ENCODE results near the gene ST3GAL4.

DNA sequence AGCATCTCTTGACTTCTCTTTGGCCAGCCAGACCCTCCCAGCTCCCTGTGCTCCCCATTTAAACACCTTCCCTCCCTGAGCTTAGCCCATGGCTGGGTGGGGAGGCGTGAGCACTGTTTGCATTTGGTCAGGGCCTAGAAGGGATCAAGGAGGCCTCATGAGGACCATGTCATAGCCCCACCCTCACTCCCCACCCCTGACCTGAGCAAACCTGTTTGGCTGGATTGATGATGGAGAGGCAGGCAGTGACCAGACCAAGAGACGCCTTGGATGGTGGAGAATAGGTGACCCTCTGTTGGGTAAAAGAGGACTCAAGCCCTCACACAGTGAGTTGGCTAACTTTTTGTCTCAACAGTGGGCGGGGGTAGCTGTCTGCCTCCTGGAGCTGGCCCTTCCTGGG lies 49.9 kb downstream of the ST3GAL4 start:
- TF ChIP-seq, protein P1, sequence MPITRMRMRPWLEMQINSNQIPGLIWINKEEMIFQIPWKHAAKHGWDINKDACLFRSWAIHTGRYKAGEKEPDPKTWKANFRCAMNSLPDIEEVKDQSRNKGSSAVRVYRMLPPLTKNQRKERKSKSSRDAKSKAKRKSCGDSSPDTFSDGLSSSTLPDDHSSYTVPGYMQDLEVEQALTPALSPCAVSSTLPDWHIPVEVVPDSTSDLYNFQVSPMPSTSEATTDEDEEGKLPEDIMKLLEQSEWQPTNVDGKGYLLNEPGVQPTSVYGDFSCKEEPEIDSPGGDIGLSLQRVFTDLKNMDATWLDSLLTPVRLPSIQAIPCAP (CRISPR knock-in tag; IDR thresholded peaks at IDR 0.05), result no peak
- TF ChIP-seq NR2C2 (CRISPR knock-in tag; IDR thresholded peaks at IDR 0.05) (no peak), TP53 (CRISPR knock-in tag; IDR thresholded peaks at IDR 0.05) (no peak), GABPB1 (CRISPR knock-in tag; IDR thresholded peaks at IDR 0.05) (no peak), HMGA2 (CRISPR knock-in tag; IDR thresholded peaks at IDR 0.05) (no peak), SP1 (CRISPR knock-in tag; conservative IDR thresholded peaks at IDR 0.05) (no peak), ESRRA (CRISPR knock-in tag; IDR thresholded peaks at IDR 0.05; ENCODE audit: borderline replicate concordance) (no peak), FOXK1 (CRISPR knock-in tag; IDR thresholded peaks at IDR 0.05) (no peak)
- TF ChIP-seq, protein P2, sequence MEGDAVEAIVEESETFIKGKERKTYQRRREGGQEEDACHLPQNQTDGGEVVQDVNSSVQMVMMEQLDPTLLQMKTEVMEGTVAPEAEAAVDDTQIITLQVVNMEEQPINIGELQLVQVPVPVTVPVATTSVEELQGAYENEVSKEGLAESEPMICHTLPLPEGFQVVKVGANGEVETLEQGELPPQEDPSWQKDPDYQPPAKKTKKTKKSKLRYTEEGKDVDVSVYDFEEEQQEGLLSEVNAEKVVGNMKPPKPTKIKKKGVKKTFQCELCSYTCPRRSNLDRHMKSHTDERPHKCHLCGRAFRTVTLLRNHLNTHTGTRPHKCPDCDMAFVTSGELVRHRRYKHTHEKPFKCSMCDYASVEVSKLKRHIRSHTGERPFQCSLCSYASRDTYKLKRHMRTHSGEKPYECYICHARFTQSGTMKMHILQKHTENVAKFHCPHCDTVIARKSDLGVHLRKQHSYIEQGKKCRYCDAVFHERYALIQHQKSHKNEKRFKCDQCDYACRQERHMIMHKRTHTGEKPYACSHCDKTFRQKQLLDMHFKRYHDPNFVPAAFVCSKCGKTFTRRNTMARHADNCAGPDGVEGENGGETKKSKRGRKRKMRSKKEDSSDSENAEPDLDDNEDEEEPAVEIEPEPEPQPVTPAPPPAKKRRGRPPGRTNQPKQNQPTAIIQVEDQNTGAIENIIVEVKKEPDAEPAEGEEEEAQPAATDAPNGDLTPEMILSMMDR (IDR thresholded peaks at IDR 0.05), result no peak
